ENCODE data around the gene SLC25A48.

SLC25A48 gene

GRCh38 chr5:135891791-135892190 lies 57.3 kb downstream of the SLC25A48 start:
- H3K36me3 ChIP-seq (ENCODE audit: control insufficient read depth, low read length): no peaks in the 10 kb centered on the region
- H3K9me3 ChIP-seq (ENCODE audit: control insufficient read depth, insufficient read depth, low read length): no peaks in the 10 kb centered on the region
- no peaks in the 10 kb centered on the region for H3K9me2 ChIP-seq (replicated peaks; ENCODE audit: control insufficient read depth, low read length)
- no peaks in the 10 kb centered on the region for H3K79me2 ChIP-seq (ENCODE audit: control insufficient read depth, low read length)
- TF ChIP-seq, protein P1, sequence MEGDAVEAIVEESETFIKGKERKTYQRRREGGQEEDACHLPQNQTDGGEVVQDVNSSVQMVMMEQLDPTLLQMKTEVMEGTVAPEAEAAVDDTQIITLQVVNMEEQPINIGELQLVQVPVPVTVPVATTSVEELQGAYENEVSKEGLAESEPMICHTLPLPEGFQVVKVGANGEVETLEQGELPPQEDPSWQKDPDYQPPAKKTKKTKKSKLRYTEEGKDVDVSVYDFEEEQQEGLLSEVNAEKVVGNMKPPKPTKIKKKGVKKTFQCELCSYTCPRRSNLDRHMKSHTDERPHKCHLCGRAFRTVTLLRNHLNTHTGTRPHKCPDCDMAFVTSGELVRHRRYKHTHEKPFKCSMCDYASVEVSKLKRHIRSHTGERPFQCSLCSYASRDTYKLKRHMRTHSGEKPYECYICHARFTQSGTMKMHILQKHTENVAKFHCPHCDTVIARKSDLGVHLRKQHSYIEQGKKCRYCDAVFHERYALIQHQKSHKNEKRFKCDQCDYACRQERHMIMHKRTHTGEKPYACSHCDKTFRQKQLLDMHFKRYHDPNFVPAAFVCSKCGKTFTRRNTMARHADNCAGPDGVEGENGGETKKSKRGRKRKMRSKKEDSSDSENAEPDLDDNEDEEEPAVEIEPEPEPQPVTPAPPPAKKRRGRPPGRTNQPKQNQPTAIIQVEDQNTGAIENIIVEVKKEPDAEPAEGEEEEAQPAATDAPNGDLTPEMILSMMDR (IDR thresholded peaks at IDR 0.05; ENCODE audit: low read depth, low read length, poor library complexity, severe bottlenecking): no peak
- TF ChIP-seq EZH2phosphoT487 (IDR thresholded peaks at IDR 0.05; ENCODE audit: borderline replicate concordance, low read length): no peak
- H3F3A ChIP-seq (ENCODE audit: control insufficient read depth, insufficient read depth): no peaks in the 10 kb centered on the region
- H3K4me3 ChIP-seq (ENCODE audit: low read length): no peak overlapping the region
- H3K27ac ChIP-seq (ENCODE audit: low read depth, low read length): no peak overlapping the region
- no peaks in the 10 kb centered on the region for H4K20me1 ChIP-seq (ENCODE audit: control insufficient read depth, insufficient read depth, low read depth, low read length)
- H3K27me3 ChIP-seq (ENCODE audit: control insufficient read depth, low read length): peaks cover 18% of the 10 kb centered on the region
- peaks cover 5% of the 10 kb centered on the region; the same call in 1 of the 2 replicates for H3K4me1 ChIP-seq (ENCODE audit: control insufficient read depth, low read length)
- H3K4me2 ChIP-seq (ENCODE audit: low read length): no peak overlapping the region

DNA sequence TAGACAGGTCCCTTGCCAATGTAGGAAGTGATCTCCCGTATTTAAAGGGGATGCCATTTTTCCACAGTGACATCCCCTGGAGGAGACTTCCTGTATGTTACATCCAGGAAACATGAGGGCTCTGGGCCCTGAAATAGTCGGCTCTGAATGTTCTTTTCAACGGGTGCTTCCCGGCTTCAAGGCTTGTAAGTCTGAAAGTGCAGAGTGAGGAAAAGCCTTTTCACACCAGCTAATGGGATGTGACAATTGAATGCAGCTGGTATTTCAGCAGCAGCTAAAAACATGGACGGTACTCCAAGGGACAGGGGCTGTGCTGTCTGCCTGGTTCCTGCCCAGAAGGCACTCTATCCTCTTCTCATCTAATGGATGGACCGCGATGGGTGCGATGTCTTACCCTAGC lies 59.8 kb downstream of the SLC25A48 start:
- H3F3A ChIP-seq (ENCODE audit: control insufficient read depth, insufficient read depth): no peaks in the 10 kb centered on the region
- H3K27ac ChIP-seq (ENCODE audit: low read depth, low read length): no peak overlapping the region
- H3K4me2 ChIP-seq (ENCODE audit: low read length): no peak overlapping the region
- peaks cover 33% of the 10 kb centered on the region for H3K27me3 ChIP-seq (ENCODE audit: control insufficient read depth, low read length)
- no peaks in the 10 kb centered on the region for H3K9me3 ChIP-seq (ENCODE audit: control insufficient read depth, insufficient read depth, low read length)
- no peaks in the 10 kb centered on the region for H3K4me1 ChIP-seq (ENCODE audit: control insufficient read depth, low read length)
- H4K20me1 ChIP-seq (ENCODE audit: control insufficient read depth, insufficient read depth, low read depth, low read length): no peaks in the 10 kb centered on the region
- no peaks in the 10 kb centered on the region for H3K79me2 ChIP-seq (ENCODE audit: control insufficient read depth, low read length)
- H3K9me2 ChIP-seq (replicated peaks; ENCODE audit: control insufficient read depth, low read length): no peaks in the 10 kb centered on the region
- H3K4me3 ChIP-seq (ENCODE audit: low read length): no peak overlapping the region
- TF ChIP-seq, protein P1 (IDR thresholded peaks at IDR 0.05; ENCODE audit: low read depth, low read length, poor library complexity, severe bottlenecking): no peak
- TF ChIP-seq EZH2phosphoT487 (IDR thresholded peaks at IDR 0.05; ENCODE audit: borderline replicate concordance, low read length): no peak
- no peaks in the 10 kb centered on the region for H3K36me3 ChIP-seq (ENCODE audit: control insufficient read depth, low read length)

DNA sequence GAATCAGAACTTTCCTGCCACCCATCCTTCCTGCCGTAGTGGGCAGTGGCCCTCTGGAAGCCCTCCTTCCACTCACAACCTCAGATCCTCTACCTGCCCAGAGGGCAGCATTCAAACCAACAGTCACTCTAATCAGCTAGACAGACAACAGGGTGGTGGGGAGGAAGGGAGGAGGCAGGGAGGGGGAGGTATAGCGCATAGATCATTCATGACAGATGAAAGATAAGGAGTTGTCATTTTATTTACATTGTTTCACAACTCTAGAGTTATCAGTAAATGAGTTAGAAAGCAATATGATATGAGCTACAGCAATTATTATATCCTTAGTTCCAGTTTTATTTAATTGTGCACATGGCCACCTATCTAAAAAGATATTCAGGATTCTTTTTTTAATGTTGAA lies 60.3 kb downstream of the SLC25A48 start:
- Histone ChIP-seq H3K9me3 (ENCODE audit: control insufficient read depth, insufficient read depth, low read length) (no peaks in the 10 kb centered on the region), H3K9me2 (replicated peaks; ENCODE audit: control insufficient read depth, low read length) (no peaks in the 10 kb centered on the region), H3K27me3 (ENCODE audit: control insufficient read depth, low read length) (peaks cover 38% of the 10 kb centered on the region), H3K79me2 (ENCODE audit: control insufficient read depth, low read length) (no peaks in the 10 kb centered on the region), H3K4me3 (ENCODE audit: low read length) (no peak overlapping the region), H3K4me2 (ENCODE audit: low read length) (no peak overlapping the region), H4K20me1 (ENCODE audit: control insufficient read depth, insufficient read depth, low read depth, low read length) (no peaks in the 10 kb centered on the region), H3K4me1 (ENCODE audit: control insufficient read depth, low read length) (no peaks in the 10 kb centered on the region), H3K36me3 (ENCODE audit: control insufficient read depth, low read length) (no peaks in the 10 kb centered on the region), H3F3A (ENCODE audit: control insufficient read depth, insufficient read depth) (no peaks in the 10 kb centered on the region), H3K27ac (ENCODE audit: low read depth, low read length) (no peak overlapping the region)
- TF ChIP-seq EZH2phosphoT487 (IDR thresholded peaks at IDR 0.05; ENCODE audit: borderline replicate concordance, low read length): no peak
- TF ChIP-seq, protein P1 (IDR thresholded peaks at IDR 0.05; ENCODE audit: low read depth, low read length, poor library complexity, severe bottlenecking): no peak

Data from DOHH2 (cell line).